SIG-M5 treated with dmso at 0.1 percent for 504 hours (cell line): ENCODE results near the gene UST.
"Not testable (repeated sequence)": the region's sequence is repeated elsewhere in the genome, so short reads cannot be mapped to it uniquely, and the experiment has no call there.

Source experiments
- DNase-seq: peaks from one replicate; lab custom pipeline; 2025; ENCODE audit not compliant: unreplicated experiment; lab: John Stamatoyannopoulos, UW

The UST gene

DNA sequence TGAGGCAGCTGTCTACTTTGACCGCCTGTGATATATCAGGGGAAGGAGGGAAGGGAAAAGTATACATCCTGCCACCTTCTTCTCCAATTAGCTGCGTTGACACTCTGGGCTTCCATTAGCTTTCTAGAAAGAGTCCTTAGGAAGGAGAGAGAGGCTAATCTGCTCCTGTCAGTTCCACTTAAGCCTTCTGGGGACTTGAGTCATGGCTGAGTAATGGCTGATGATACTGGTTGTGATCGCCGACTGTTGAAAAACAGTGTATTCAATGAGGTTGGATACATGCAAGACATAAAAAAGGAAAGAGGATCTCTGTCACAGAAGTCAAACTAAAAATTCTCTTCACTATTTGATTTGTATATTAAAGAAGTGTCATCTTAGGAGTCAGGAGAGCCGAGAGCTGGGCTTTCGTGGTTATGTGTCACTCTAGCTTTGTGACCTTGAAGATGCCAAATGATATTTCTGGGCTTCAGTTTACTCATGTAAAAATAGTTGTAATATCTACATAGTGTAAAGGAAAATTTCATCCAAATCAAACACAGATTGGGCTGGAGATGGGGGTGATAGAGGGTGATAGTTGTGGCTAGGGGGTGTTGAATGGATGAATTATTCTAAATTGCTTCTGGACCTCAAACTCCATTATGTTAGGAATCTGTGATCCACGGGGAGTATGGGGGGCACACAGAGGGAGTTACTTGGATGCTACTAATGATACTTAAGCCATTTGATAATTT, 189.0 kb downstream of the UST start:
- no peak for DNase-seq

DNA sequence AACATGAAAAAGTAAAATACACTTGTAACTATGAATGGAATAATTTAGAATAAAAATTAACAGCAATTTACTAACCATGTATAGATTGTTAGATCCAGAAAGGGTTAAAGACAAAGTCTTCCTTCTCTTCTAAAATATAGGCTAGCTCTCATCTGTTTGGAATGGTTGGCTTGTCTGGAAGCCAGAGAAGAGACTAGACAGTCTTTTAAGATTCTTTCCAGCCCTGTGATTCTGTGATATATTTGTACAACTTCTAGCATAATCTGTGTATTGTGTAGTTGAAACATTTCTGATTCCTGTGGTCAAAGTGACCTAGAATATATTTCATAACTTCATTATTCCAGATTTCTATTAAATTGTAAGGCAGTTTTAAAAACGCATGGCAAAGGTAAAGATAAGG, 196.6 kb downstream of the UST start:
- DNase-seq = no peak

DNA sequence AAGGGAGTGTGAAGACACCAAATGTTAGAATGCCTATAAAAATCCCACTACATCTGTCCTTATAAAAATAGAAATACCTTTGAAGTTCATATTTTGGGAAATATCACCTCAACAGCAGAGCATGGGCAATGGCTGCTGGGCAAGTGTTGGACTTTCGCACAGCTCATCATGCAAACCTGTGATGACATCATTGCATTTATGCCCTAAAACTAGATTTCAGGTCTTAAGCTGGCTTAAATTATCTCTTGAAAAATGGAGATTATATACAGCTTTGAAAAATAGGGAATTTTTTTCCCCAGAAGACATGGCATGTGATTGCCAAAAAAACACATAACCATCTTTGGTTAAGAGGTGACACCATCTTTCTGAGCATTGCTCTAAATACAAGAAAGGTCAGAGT, 197.8 kb downstream of the UST start:
- no peak for DNase-seq

DNA sequence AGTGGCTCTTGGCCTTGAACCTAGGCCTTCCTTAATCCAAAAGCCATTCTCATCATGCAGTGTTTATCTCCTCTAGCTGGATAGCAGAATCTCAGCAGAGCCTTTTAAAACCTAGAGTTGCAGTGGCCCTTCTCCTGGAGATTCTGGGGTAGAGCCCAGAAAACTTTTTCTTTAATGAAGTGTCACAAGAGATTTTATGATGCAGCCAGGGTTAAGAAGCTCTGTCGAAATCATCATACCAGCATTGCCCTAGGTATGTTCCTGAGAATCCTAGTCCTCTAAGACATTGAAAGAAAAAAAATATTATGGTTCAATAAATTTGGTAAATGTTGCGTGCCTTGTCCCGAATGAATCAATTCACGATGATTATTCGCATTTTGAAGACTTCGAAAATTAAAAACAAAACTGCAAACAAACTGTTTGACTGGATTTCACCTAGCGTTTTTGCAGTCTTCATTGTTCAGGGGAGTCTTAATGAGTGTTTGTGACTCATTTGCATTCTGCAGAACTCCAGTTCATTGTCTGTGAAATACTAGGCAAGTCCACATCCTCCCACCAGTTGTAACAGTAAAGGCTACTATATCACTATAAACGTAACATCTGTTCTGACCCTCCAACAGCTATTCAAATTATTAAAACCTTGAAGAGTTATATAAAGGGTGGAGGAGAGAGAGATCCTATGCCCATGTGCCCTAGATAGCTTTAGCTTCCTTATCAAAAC, 198.6 kb downstream of the UST start:
- DNase-seq = no peak

DNA sequence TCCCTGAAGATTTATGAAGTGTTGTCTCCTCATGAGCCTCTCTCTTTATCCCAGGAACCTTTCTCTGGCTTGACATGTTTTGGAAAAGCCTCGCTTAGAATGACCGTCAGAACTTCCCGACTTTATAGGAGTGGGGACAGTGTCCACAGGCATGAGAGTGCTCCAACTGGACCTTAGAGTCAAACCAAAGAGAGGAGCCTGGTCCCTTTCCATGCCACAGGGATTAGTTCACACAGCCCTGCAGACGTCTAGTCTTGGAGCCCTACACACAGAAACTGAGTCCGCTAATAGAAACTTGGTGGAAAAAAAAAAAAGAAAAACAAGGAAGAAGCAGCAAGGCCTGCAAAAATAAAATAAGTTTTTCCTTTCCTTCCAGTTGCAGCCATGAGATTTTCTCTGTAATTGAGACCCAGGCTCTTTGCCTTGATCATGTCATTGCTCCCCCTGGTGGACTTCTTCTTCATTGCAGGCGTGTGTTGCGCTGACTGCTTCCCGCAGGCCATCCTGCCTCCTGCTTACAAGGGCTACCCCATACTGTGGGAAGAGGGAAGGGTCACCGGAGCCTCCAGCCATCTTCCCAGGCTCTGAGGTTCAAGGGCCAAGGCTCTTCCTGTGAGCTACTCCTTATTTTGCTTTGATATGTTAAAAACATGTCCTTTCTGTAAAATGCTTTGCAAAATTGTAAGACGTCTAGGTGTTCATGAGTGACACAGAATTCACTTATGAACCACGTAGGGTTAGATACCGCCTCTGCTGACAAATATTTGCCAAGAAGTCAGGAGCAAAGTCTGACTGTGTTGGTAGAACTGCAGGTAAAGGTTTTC, 201.0 kb downstream of the UST start:
- DNase-seq = peak; percentile 55

DNA sequence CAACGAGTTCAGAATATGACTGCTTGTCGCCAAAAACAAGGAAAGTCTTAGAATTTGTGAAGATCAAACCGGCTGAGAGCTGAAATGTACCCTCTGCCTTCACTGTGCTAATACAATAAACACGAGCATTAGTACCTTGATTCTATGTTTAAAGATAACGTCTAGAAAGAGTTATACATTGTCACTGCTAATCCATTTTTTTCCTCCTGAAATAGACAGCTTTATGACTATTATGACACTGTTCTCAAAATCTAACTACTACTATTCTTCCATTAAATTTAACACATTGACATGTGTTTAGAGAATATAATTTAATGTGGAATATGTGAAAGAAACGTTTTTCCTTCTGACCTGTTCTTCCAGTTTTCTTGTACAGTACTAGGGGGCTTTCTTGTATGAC, 204.8 kb downstream of the UST start:
- no peak for DNase-seq

DNA sequence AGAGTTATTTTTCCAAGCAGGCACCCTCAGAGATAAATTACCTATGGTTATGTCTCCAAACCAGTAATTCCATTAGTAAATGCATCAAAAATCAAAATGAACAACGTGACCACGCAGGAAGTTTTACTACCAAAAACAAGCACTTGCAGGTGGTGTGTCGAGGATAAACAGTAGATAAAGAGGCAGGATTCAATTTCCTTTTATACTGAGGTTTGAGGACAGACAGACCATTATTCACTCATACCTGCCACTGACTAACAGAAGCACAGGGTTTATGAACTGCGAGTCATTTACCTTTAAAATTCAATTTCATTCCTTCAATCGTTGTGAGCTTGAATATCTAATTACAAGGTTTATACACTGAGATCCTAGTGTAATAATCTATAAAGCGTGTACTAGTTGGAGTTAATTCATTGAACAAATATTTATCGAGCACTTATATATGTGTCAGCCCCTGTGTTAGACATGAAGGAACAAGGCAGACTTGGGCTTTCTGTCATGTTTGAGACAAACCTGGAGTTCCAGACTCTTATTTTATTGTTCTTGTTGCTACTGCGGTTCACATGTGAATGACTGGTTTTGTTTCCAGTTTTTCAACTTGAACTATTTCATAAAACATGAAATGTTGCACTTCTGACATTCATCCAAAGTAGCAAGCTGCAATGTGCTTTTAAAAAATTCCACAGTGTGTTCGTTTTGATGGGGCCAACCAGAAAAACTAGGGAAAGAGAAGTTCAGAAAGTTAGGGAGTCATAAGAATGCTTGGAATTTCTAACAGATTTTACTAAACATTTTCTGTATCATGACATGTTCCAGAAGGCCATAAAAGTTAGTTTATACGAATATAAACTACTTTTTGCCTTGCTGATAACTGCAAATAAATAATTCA, 205.6 kb downstream of the UST start:
- DNase-seq = no peak

DNA sequence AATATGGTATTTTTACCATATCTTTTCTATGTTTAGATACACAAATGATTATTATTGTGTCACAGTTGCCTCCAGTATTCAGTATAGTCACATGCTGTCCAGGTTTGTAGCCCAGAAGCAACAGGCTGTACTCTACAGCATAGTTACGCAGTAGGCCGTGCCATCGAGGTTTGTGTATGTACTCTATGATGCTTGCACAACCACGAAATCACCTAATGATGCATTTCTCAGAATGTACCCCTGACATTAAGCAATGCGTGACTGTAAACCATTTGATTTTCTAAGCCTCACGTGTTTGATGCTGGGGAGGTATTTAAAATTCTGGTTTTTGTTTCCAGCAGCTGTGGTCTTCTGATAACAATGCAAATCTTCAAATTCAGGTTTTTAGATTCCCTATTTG, 207.6 kb downstream of the UST start:
- no peak for DNase-seq

DNA sequence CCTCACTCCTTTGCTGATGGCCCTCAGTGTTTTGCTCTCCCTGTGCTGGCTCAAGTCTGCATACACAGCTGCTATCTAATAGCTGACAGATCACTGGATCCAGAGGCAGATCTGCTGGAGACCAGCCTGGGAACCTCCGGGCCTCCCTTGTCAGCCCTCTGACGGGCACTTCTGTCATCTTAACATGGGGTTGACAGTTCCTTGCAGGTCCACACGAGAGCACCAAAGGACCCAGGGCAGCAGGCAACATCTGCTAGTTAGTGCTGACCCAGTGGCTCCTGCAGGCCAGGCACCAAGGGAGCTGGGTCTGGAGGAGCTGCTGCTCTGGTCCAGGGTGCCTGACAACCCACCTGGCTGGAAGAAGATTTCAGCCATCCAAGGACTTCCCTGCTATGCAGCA, 208.1 kb downstream of the UST start:
- DNase-seq = no peak

DNA sequence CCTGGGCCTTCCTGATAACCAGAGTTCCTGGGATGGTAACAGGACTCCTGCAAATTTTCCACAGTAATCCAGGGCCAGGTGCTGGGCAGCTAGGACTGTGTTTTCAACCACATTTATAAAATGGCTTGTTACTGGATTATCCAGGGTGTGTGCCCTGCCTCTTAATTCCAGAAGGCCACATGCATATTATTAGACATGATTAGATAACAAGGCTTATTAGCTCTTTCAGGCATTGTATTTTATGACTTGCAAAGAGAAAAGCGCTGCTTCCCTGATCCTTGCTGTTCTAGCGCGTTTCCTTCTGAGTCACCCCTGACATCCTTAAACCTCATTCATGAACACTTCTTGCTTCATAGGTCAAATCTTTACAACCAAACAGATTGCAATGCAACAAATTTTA, 208.6 kb downstream of the UST start:
- DNase-seq = no peak

DNA sequence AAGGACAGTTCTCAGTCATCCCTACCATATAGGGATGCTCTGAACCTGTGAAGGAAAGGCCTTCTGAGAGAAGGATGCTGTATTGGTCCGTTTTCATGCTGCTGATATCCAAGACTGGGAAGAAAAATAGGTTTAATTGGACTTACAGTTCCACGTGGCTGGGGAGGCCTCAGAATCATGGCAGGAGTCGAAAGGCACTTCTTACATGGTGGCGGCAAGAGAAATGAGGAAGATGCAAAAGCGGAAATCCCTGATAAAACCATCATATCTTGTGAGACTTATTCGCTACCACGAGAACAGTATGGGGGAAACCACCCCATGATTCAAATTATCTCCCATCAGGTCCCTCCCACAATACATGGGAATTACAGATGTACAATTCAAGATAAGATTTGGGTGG, 209.3 kb downstream of the UST start:
- not testable (repeated sequence) for DNase-seq

DNA sequence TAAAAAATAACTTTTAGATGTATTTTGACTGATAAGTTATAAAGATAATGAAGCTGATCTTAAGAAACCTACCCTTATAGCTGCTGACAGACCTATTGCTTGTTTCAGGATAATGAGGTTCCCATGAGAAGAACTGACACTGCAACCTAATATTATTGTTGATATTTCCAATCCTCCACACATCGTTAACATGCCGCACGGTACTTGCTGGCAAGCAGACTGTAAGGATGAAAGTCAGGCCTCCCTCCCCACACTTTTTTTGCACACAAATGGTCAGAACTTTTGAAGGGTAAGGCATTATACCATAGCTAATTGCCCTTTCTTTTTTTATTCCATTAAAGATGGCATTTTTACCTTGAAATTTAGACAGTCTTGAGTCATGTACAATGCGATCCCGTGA, 210.9 kb downstream of the UST start:
- DNase-seq = no peak

DNA sequence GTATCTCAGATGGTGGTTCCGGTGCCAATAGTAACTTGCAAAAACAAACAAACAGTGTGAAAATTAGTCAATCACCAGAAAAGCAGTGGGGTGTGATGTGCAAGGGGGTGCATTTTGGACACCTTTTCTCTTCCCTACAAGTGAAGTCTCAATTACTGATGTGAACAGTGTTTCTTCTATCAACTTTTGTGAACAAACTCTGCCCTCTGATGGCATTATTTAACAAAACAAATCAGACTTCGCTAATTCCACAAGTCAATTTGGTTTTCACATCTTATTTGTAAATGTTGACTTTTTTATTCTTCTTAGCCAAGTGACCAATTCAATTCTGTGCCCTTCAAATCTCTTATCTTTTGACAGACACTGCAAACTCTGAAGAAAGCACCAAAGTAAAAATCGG, 212.2 kb downstream of the UST start:
- DNase-seq = no peak

DNA sequence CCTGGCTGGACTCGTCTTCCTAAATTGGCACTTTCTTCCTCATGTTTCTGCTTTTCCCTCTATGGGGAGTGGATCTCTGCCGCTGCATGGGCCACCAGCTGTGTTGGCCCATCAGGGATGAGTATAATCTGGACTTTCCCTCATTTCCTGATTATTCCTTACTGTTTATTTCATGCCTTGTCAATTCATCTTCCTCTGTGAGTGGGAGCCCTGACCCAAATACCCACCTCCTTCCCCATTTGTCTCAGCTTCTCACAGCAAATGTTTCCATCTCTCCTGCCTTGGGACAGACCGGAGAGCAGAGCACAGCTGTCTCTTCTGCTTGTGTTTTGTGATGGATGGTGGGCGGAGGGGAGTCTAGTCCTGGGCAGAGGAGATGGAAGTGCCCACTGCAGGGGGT, 212.7 kb downstream of the UST start:
- no peak for DNase-seq

DNA sequence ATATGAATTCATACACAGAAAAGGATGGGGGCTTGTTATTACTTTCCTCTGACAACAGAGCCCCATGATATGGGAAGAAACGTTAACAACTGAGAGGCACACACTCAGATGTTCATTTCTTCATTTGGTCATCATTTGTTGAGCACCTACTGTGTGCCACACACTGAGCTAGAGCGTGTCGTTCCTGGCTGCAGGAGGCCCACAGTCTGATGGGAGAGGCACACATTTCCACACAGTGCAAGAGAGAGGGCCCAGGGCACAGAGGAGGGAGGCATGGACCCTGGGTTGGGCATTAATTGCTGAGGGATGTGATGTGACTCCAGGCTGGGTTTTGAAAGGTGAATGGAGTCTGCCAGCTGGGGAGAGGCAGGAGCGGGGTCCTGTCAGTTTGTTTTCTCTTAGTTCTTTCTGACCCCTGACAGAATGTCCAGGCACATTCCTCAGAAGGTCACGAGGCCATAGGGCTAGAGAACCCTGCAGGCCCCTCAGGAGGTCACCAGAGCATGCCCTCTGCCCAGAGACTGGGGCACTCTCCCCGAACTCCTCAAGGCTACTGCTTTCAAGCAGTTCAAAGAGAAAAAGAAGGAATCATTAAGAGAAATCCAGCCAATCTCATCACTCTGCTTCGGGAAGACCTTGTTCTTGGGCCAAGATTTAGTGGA, 216.2 kb downstream of the UST start:
- no peak for DNase-seq

DNA sequence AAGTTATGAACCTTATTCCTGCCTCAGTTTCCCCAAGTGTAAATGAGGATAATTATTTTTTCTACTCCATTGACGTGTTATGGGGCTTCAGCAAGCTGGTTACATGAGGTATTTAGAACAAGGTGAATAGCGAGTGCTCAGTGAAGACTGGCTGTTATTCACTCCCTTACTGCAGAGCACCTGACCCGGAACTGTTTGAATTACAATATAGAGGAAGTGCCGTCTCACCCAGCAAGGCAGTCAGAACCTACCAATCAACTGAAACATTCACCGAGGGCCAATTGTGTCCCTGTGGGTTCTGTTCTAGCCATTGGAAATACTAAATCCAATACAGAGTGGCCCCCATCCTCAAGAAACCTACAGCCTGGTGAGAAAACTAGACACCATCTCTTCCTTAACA, 216.9 kb downstream of the UST start:
- no peak for DNase-seq

DNA sequence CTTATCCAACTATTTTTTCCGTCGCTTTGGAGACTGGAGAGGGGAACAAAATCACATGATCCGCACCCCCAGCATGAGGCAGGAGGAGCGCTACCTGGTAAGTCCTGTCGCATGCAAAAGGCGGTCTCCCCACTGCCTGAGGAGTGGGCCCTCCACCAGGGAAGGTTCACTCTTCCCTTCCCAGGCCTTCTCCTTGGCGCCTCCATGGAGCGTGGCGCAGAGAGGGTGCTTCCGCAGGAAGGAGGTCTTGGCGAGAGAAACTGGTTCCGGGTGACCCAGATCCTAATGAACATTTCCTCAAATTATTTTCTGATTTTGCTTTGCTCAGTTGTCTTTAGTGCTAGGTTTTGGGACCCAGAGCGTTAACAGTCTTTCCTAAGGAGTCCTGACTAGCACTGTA, 217.6 kb downstream of the UST start:
- no peak for DNase-seq

DNA sequence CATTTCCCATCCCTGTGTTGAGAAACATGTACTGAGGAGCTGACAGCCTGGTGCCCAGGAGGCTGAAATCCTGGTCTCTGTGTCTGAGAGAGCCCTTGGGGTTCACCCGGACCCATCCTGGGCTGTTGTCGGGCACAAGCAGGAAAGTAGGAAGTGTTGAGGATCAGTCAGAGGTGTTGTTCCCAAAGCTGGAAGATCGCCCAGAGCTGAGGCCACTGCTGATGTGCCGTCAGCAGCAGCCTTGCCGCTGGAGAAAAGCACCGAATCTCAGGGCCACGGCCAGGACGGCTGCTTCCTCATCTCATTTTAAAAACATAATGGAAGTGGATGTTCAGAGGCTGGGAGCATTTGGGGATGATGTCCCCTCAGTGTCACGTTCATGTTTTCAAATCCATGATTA, 218.5 kb downstream of the UST start:
- no peak for DNase-seq

DNA sequence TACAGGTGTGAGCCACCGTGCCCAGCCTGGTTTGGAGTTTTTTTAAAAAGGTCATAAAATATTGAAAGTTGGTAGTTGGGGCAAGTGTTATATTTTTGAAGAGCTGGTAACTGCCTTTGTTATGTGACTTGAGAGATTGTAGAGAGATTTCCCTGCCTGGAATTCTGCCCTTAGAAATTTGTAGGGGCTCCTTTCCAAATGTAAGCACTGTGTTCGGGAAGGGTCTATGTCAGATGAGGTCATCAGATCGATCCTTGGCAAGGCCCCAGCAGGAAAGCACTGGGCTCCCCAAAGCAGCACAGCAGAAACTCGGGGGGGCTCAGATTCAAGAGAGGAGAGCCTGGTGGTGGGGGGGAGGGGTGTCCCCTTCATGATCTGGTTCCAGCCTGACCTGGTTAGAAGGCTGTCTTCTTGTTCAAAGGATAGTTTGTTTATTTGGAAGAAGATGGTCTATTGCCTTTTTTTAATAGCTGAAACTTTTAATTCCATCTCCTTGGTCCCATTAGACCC, 220.2 kb downstream of the UST start:
- DNase-seq = no peak

DNA sequence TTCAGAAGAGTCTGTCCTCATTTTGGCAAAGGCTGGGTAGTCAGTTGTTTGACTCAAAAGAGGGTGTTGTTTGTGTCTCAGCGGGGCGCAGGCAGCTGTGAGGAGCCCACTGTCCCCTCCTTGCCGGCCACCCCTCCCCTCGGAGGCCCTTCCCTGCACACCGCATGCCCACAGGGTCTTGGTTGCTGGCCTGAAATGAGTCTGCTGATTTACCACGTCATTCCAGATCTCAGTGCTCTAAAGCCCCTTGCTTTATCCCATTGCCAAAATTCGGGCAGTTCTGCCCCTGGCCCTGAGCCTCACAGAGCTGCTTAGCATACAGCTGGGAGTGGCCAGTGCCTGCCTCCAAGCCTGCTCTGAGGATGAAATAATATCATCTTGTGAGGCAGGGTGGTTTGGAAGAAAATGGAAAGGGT, 220.7 kb downstream of the UST start:
- DNase-seq = no peak
